Measurements from ENCODE around the gene FBN2.

Gene FBN2

GRCh38 chr5:128532776-128533175 is 5.3 kb downstream of the FBN2 start:
- Mint-ChIP-seq H3K9me3 (no peaks in the 10 kb centered on the region), H3K27ac (no peak overlapping the region), H3K4me3 (no peak overlapping the region), H3K4me1 (peaks cover 33% of the 10 kb centered on the region), H3K36me3 (ENCODE audit: low read depth) (peaks cover 67% of the 10 kb centered on the region), H3K27me3 (ENCODE audit: low read depth, poor library complexity) (no peaks in the 10 kb centered on the region)
- no peak for DNase-seq
- TF ChIP-seq, protein P1, sequence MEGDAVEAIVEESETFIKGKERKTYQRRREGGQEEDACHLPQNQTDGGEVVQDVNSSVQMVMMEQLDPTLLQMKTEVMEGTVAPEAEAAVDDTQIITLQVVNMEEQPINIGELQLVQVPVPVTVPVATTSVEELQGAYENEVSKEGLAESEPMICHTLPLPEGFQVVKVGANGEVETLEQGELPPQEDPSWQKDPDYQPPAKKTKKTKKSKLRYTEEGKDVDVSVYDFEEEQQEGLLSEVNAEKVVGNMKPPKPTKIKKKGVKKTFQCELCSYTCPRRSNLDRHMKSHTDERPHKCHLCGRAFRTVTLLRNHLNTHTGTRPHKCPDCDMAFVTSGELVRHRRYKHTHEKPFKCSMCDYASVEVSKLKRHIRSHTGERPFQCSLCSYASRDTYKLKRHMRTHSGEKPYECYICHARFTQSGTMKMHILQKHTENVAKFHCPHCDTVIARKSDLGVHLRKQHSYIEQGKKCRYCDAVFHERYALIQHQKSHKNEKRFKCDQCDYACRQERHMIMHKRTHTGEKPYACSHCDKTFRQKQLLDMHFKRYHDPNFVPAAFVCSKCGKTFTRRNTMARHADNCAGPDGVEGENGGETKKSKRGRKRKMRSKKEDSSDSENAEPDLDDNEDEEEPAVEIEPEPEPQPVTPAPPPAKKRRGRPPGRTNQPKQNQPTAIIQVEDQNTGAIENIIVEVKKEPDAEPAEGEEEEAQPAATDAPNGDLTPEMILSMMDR (IDR thresholded peaks at IDR 0.05) = no peak

DNA sequence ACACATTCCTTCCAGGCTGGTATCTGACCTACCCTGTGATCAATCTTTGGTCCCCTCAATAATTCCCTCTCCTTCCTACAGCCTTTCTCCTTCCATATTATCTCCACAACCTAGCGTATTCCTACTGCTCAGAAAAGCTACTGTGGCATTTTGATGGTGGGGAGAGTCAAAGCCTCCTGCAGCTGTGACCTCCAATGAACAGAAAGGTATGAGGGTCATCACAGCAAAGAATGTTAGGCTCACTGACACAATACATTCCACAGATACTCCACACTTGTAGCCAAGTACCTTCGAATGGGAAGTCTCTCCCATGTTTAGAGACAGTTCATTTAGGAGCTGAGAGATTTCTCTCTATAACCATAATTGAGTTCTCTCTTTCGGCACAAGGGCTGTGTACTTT is 5.9 kb downstream of the FBN2 start:
- no peaks in the 10 kb centered on the region for H3K27me3 Mint-ChIP-seq (ENCODE audit: low read depth, poor library complexity)
- H3K36me3 Mint-ChIP-seq (ENCODE audit: low read depth) = peaks cover 73% of the 10 kb centered on the region
- TF ChIP-seq, protein P1 (IDR thresholded peaks at IDR 0.05) = no peak
- H3K4me3 Mint-ChIP-seq = no peak overlapping the region
- no peak overlapping the region for H3K27ac Mint-ChIP-seq
- peaks cover 33% of the 10 kb centered on the region for H3K4me1 Mint-ChIP-seq
- no peaks in the 10 kb centered on the region for H3K9me3 Mint-ChIP-seq
- DNase-seq = no peak

DNA sequence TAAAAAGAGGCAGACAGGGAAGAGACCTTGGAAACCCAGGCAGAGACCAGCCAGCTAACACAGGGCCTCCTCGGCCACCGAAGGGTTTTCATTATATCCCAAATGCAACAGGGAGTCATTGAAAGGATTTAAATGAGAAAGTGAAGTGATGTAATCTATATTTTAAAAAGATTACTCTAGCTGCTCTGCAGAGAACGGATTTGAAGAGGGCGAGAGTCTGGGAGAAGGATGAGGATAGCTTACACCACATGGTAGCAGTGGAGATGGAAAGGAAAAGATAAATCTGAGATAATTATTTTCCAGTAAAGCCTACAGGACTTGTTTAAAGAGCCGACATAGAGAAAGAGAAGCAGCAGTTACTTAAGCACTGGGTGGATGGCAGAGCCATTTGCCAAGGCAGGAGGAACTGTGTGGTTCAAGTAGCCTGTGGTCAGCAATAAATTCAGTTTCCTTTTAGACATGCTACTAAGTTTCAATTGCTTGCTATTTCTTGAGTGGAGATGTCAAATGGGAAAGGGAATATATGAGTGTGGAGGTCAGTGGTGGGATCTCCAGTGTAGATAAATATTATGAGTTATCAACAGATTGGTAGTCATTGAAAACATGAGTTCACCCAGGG is 9.3 kb downstream of the FBN2 start:
- Mint-ChIP-seq H3K4me3 (no peak overlapping the region), H3K27ac (no peak overlapping the region), H3K36me3 (ENCODE audit: low read depth) (peaks cover 88% of the 10 kb centered on the region), H3K4me1 (peaks cover 11% of the 10 kb centered on the region), H3K9me3 (no peaks in the 10 kb centered on the region), H3K27me3 (ENCODE audit: low read depth, poor library complexity) (no peaks in the 10 kb centered on the region)
- no peak for DNase-seq
- TF ChIP-seq, protein P1 (IDR thresholded peaks at IDR 0.05) = no peak

DNA sequence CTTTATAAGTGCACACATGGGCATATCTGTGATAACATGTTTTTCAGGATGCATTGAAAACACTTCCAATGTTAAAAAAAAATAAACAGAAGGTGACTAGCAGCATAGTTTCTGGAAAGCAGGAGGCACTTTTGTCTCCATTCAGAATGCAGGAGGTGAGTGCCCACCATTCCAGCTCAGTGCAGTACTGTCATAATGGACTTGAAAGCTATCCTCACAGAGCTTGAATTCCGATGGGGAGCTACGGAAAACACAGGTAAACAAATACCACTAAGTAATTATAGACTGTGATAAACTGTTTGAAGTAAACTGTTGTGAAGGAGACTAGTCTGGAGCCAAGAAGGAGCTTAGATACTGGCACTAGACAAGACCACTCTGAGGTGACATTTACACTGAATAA is 9.9 kb downstream of the FBN2 start:
- no peak overlapping the region for H3K4me3 Mint-ChIP-seq
- H3K36me3 Mint-ChIP-seq (ENCODE audit: low read depth) = peaks cover 88% of the 10 kb centered on the region
- H3K27ac Mint-ChIP-seq = no peak overlapping the region
- H3K9me3 Mint-ChIP-seq = no peaks in the 10 kb centered on the region
- no peak for DNase-seq
- no peaks in the 10 kb centered on the region for H3K27me3 Mint-ChIP-seq (ENCODE audit: low read depth, poor library complexity)
- TF ChIP-seq, protein P1 (IDR thresholded peaks at IDR 0.05) = no peak
- H3K4me1 Mint-ChIP-seq = peaks cover 5% of the 10 kb centered on the region

- H3K4me3 Mint-ChIP-seq = no peak overlapping the region
Observed at GRCh38 chr5:128527077-128527476, 11.0 kb downstream of the FBN2 start.

GRCh38 chr5:128522336-128522735 is 15.7 kb downstream of the FBN2 start:
- H3K27ac Mint-ChIP-seq = no peak overlapping the region
- no peaks in the 10 kb centered on the region for H3K4me1 Mint-ChIP-seq
- DNase-seq = no peak
- H3K4me3 Mint-ChIP-seq = no peak overlapping the region
- no peaks in the 10 kb centered on the region for H3K9me3 Mint-ChIP-seq
- TF ChIP-seq, protein P1 (IDR thresholded peaks at IDR 0.05) = no peak
- peaks cover 83% of the 10 kb centered on the region for H3K36me3 Mint-ChIP-seq (ENCODE audit: low read depth)
- H3K27me3 Mint-ChIP-seq (ENCODE audit: low read depth, poor library complexity) = no peaks in the 10 kb centered on the region

More at GRCh38 chr5:128527077-128527476, 11.0 kb downstream of the FBN2 start:
- no peaks in the 10 kb centered on the region for H3K27me3 Mint-ChIP-seq (ENCODE audit: low read depth, poor library complexity)
- H3K4me1 Mint-ChIP-seq = peaks cover 4% of the 10 kb centered on the region
- no peak for DNase-seq
- no peaks in the 10 kb centered on the region for H3K9me3 Mint-ChIP-seq
- no peak overlapping the region for H3K27ac Mint-ChIP-seq
- TF ChIP-seq, protein P1 (IDR thresholded peaks at IDR 0.05) = no peak
- H3K36me3 Mint-ChIP-seq (ENCODE audit: low read depth) = peaks cover 91% of the 10 kb centered on the region

Measured in nephron progenitor cell (in vitro differentiated cells).